Measurements from ENCODE around the gene TSSK3. TPM values are rescaled to one million over a fixed set of nuclear protein-coding genes. Genes with fewer than 3 reads are reported as not detected.

Gene TSSK3
- total and polyA plus RNA-seq, 2 of the 8 experiments (the other 6 are each of a cell fraction or from before 2014, with no cell fraction given), result 1.2 TPM

DNA sequence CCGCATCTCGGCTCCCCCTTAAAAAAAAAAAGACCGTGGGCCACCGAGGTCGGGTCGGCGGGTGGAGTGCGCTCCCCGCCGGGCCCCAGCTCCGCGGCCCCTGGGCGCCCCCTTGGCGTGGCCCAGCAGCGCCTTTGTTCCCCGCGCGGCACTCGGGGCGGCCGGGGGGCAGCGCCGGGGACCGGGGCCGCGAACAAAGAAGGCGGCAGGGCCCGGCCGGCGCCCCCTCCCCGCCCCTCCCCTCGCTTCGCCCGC, 26.9 kb upstream of the TSSK3 start:
- CTCF ChIA-PET (ENCODE audit: partially characterized antibody), result interaction anchor here (0.7 kb wide), 1 partner anchor 16 kb away, joined by 4 read pairs; no protein-coding TSS in a partner anchor
- no peak for TF ChIP-seq SUZ12 (IDR thresholded peaks at IDR 0.05; ENCODE audit: low read length)
- TF ChIP-seq KDM1A (IDR thresholded peaks at IDR 0.05; ENCODE audit: borderline replicate concordance, low read length), result no peak
- TF ChIP-seq CHD1 (IDR thresholded peaks at IDR 0.05; ENCODE audit: low read depth, low read length), result no peak
- TF ChIP-seq, protein P1, sequence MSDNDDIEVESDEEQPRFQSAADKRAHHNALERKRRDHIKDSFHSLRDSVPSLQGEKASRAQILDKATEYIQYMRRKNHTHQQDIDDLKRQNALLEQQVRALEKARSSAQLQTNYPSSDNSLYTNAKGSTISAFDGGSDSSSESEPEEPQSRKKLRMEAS (IDR thresholded peaks at IDR 0.05), result no peak
- no peak for TF ChIP-seq TBP (IDR thresholded peaks at IDR 0.05; ENCODE audit: low read depth, low read length)
- TF ChIP-seq, protein P2, sequence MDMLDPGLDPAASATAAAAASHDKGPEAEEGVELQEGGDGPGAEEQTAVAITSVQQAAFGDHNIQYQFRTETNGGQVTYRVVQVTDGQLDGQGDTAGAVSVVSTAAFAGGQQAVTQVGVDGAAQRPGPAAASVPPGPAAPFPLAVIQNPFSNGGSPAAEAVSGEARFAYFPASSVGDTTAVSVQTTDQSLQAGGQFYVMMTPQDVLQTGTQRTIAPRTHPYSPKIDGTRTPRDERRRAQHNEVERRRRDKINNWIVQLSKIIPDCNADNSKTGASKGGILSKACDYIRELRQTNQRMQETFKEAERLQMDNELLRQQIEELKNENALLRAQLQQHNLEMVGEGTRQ (IDR thresholded peaks at IDR 0.05; ENCODE audit: low read length), result no peak
- TF ChIP-seq FOSL1 (IDR thresholded peaks at IDR 0.05; ENCODE audit: insufficient read depth, low read depth, low read length), result no peak
- no peak for TF ChIP-seq RNF2 (IDR thresholded peaks at IDR 0.05; ENCODE audit: borderline replicate concordance, low read depth, low read length, missing control alignments, poor library complexity, severe bottlenecking)
- no peak for TF ChIP-seq RBBP5 (IDR thresholded peaks at IDR 0.05; ENCODE audit: borderline replicate concordance, low read depth, low read length)
- no peak for TF ChIP-seq TCF12 (IDR thresholded peaks at IDR 0.05; ENCODE audit: low read depth, low read length)
- no peak for TF ChIP-seq TEAD4 (IDR thresholded peaks at IDR 0.05; ENCODE audit: low read depth, low read length)
- TF ChIP-seq TAF7 (optimal IDR thresholded peaks at IDR 0.05; ENCODE audit: borderline replicate concordance, low read depth, low read length), result no peak

More for the DNA sequence above, 26.9 kb upstream of the TSSK3 start:
- Histone ChIP-seq H2BK5ac (ENCODE audit: low read depth, low read length) (no peak overlapping the region; the same call in 1 of the 2 replicates), H3K9ac (replicated peaks in 1 of 4; ENCODE audit: extremely low read depth in 1 of 4, low read depth in 3 of 4, low read length in 3 of 4) (peak overlapping the region; percentile 86 to 98 (median 89)), H3K9me3 (ENCODE audit: insufficient read depth in 2 of 2, low read depth in 1 of 2, low read length in 1 of 2) (no peaks in the 10 kb centered on the region), H2BK20ac (ENCODE audit: low read length) (no peak overlapping the region), H3K36me3 (ENCODE audit: control insufficient read depth in 2 of 4, insufficient read depth in 4 of 4, low read length in 3 of 4) (peaks cover 12 to 45% (median 19%) of the 10 kb centered on the region in 4 experiments; a peak in 6 of 8 replicates), H3K4me2 (ENCODE audit: insufficient read depth in 1 of 2, low read depth in 2 of 2, low read length in 2 of 2) (peak overlapping the region; percentile 83 to 93; a peak in 3 of 4 replicates), H3K79me1 (ENCODE audit: low read depth, low read length) (peaks cover 2% of the 10 kb centered on the region; the same call in 1 of the 2 replicates), H2BK12ac (ENCODE audit: low read depth, low read length) (no peak overlapping the region), H3K23me2 (ENCODE audit: low read depth, low read length) (peaks cover 10% of the 10 kb centered on the region; the same call in 1 of the 2 replicates), H4K20me1 (replicated peaks in 1 of 2; ENCODE audit: control insufficient read depth in 1 of 2, insufficient read depth in 2 of 2, low read length in 2 of 2) (peaks cover 9 to 18% of the 10 kb centered on the region in 2 experiments), H3K23ac (ENCODE audit: insufficient read length) (no peak overlapping the region), H3K27ac (ENCODE audit: low read depth, low read length) (peak overlapping the region; percentile 92; the same call in 1 of the 2 replicates), H2AK5ac (ENCODE audit: low read depth, low read length) (no peak overlapping the region), H3K56ac (replicated peaks; ENCODE audit: insufficient read length, low read depth, low read length) (peak overlapping the region; percentile 20), H2BK15ac (ENCODE audit: low read length) (no peak overlapping the region), H3K4me3 (ENCODE audit: extremely low read depth in 1 of 4, insufficient read depth in 2 of 4, low read depth in 3 of 4, low read length in 4 of 4) (peak overlapping the region; percentile 92 to 94 (median 93)), H3K14ac (ENCODE audit: insufficient read length) (no peak overlapping the region), H3K18ac (ENCODE audit: extremely low read depth, low read length) (no peak overlapping the region), H4K91ac (replicated peaks; ENCODE audit: insufficient read length, low read length) (no peak overlapping the region), H3K4me1 (replicated peaks in 1 of 4; ENCODE audit: control insufficient read depth in 3 of 4, insufficient read depth in 4 of 4, low read length in 3 of 4) (peaks cover 5 to 34% (median 25%) of the 10 kb centered on the region in 4 experiments), H4K5ac (ENCODE audit: insufficient read length, low read depth, low read length) (no peak overlapping the region), H3K27me3 (replicated peaks in 1 of 4; ENCODE audit: control insufficient read depth in 3 of 4, extremely low read depth in 1 of 4, insufficient read depth in 3 of 4, low read length in 3 of 4) (peaks cover 0 to 7% (median 2%) of the 10 kb centered on the region in 4 experiments; a peak in 4 of 7 replicates), H4K8ac (ENCODE audit: extremely low read depth, insufficient read depth, low read length) (peak overlapping the region; percentile 98), H2AFZ (ENCODE audit: low read length) (no peak overlapping the region), H3K79me2 (ENCODE audit: control insufficient read depth in 1 of 2, insufficient read depth in 2 of 2, low read length in 2 of 2) (peaks cover 4 to 21% of the 10 kb centered on the region in 2 experiments; a peak in 3 of 4 replicates), H3K4ac (replicated peaks; ENCODE audit: insufficient read length, low read depth, low read length) (no peak overlapping the region), H2BK120ac (replicated peaks; ENCODE audit: low read depth, low read length) (no peak overlapping the region)
- no CpG with 5 or more reads among the region's 34 CpGs for WGBS, 2 experiments (ENCODE audit: extremely low coverage in 1 of 2, insufficient coverage in 1 of 2, insufficient read length in 1 of 2, insufficient replicate concordance in 2 of 2, low coverage in 1 of 2, low lambda C conversion rate in 2 of 2, missing lambda C conversion rate in 1 of 2)
- no peak for DNase-seq (ENCODE audit: low read depth in 1 of 2, low spot score in 2 of 2)
- FAIRE-seq, result no peak
- POLR2A ChIA-PET (ENCODE audit: partially characterized antibody), result interaction anchor here (0.7 to 13.4 kb wide), 32 partner anchors 8 to 631 kb away, joined by 3 to 321 read pairs (median 5); partner anchors contain the start of genes CCDC28B, COL16A1, FAM167B and FAM229A

All from H1 (cell line).